A549 (cell line): Measurements from ENCODE around the gene DUSP10.

Experiments
- EP300 ChIP-seq, 2 experiments: fragments of >200 bp; sonication (Bioruptor Twin); formaldehyde crosslinking; IDR thresholded peaks; 2 replicates in 1 of 2; 3 replicates in 1 of 2; pipeline ENCODE4 v1.6.1; 2016 to 2017
- ESRRA ChIP-seq: fragments of 150-350 bp; IDR thresholded peaks from 2 replicates; pipeline ENCODE4 v1.6.1; 2014; ENCODE audit warnings: mild to moderate bottlenecking, low read length, borderline replicate concordance
- MAX ChIP-seq: IDR thresholded peaks from 2 replicates; pipeline ENCODE4 v1.6.1; 2012
- POLR2A ChIP-seq: IDR thresholded peaks from 2 replicates; pipeline ENCODE4 v1.6.1; 2012; ENCODE audit warnings: mild to moderate bottlenecking, low read length
- RAD21 ChIP-seq, 2 experiments: fragments of >200 bp in 1 of 2; sonication (Bioruptor Twin) in 1 of 2; formaldehyde crosslinking in 1 of 2; IDR thresholded peaks in 1 of 2; conservative IDR thresholded peaks in 1 of 2; 2 replicates in 1 of 2; 3 replicates in 1 of 2; pipeline ENCODE4 v1.6.1; 2012 to 2018; ENCODE audit warnings: inconsistent platforms in 1 of 2
- RNF2 ChIP-seq: fragments of 200-600 bp; sonication (generic); IDR thresholded peaks from 2 replicates; pipeline ENCODE4 v1.6.1; 2016; ENCODE audit warnings: low read depth, mild to moderate bottlenecking, antibody characterized with exemption, moderate library complexity, borderline replicate concordance
- TF ChIP-seq, protein P1 (sequence below): fragments of >200 bp; sonication (Bioruptor Twin); formaldehyde crosslinking; IDR thresholded peaks from 3 replicates; pipeline ENCODE4 v1.5.1; 2016
- TF ChIP-seq, protein P2 (sequence below): IDR thresholded peaks from 2 replicates; pipeline ENCODE4 v1.6.1; 2012; ENCODE audit warnings: low read depth, borderline replicate concordance

DNA sequence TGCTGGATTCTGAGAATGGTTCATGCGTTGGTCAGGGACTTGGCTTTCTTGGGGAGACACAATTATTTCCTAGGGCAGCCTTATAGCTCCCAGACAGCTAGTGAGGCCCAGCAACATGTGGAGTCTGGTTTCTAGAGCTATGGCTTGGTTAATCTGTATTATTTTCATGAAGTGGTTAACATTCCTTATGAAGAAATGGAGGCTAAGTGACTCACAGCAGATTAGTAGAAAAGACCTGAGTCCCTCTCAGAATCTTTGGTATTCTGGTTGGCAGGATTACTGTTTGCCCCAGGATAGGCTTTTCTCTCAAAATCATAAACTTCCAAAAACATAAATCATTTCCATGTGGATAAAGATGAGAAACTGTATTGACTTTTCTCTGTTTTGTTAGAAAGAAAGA is 42.3 kb downstream of the DUSP10 start:
- no peak for TF ChIP-seq RNF2
- no peak for TF ChIP-seq POLR2A
- TF ChIP-seq, protein P1, sequence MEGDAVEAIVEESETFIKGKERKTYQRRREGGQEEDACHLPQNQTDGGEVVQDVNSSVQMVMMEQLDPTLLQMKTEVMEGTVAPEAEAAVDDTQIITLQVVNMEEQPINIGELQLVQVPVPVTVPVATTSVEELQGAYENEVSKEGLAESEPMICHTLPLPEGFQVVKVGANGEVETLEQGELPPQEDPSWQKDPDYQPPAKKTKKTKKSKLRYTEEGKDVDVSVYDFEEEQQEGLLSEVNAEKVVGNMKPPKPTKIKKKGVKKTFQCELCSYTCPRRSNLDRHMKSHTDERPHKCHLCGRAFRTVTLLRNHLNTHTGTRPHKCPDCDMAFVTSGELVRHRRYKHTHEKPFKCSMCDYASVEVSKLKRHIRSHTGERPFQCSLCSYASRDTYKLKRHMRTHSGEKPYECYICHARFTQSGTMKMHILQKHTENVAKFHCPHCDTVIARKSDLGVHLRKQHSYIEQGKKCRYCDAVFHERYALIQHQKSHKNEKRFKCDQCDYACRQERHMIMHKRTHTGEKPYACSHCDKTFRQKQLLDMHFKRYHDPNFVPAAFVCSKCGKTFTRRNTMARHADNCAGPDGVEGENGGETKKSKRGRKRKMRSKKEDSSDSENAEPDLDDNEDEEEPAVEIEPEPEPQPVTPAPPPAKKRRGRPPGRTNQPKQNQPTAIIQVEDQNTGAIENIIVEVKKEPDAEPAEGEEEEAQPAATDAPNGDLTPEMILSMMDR = no peak
- TF ChIP-seq MAX = no peak
- no peak for TF ChIP-seq ESRRA
- TF ChIP-seq EP300 (IDR thresholded peaks at IDR 0.05) = no peak
- TF ChIP-seq, protein P2, sequence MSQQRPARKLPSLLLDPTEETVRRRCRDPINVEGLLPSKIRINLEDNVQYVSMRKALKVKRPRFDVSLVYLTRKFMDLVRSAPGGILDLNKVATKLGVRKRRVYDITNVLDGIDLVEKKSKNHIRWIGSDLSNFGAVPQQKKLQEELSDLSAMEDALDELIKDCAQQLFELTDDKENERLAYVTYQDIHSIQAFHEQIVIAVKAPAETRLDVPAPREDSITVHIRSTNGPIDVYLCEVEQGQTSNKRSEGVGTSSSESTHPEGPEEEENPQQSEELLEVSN = no peak
- no peak for TF ChIP-seq RAD21 (conservative IDR thresholded peaks at IDR 0.05 in 1 of 2, IDR thresholded peaks at IDR 0.05 in 1 of 2)
